HL-60 (cell line): ENCODE data around the gene PRELID2.

Experiments used
- DNase-seq, 2 experiments: peaks; one replicate each; pipeline ENCODE4 v3.0.0-alpha.2; 2010 to 2020; ENCODE audit warnings: low read depth in 1 of 2, low spot score in 1 of 2
- H3K27ac ChIP-seq: fragments of 250-450 bp; sonication (Bioruptor Pico); replicated peaks from 2 replicates; pipeline ENCODE4 v1.5.1; 2020; ENCODE audit warnings: mild to moderate bottlenecking, moderate library complexity
- H3K27me3 ChIP-seq: fragments of 250-450 bp; sonication (Bioruptor Pico); 2 replicates; pipeline ENCODE4 v1.5.1; 2021; ENCODE audit warnings: mild to moderate bottlenecking, moderate library complexity; ENCODE audit not compliant: insufficient read depth, poor library complexity, severe bottlenecking
- H3K4me3 ChIP-seq: replicated peaks from 2 replicates; pipeline ENCODE4 v1.5.1; 2011; ENCODE audit warnings: mild to moderate bottlenecking, control low read depth, low read length; ENCODE audit not compliant: insufficient read depth
- CTCF ChIP-seq: IDR thresholded peaks from one replicate; pipeline ENCODE4 v1.5.1; 2011; ENCODE audit warnings: low read length, control low read depth, inconsistent platforms; ENCODE audit not compliant: insufficient read depth
- GABPA ChIP-seq: IDR thresholded peaks from 2 replicates; pipeline ENCODE4 v1.6.1; 2012; ENCODE audit warnings: low read depth
- POLR2AphosphoS5 ChIP-seq: IDR thresholded peaks from 2 replicates; pipeline ENCODE4 v1.6.1; 2012; ENCODE audit warnings: low read depth
- REST ChIP-seq: IDR thresholded peaks from 2 replicates; pipeline ENCODE4 v1.6.1; 2012; ENCODE audit warnings: low read depth; ENCODE audit not compliant: insufficient replicate concordance
- SPI1 ChIP-seq: IDR thresholded peaks from 2 replicates; pipeline ENCODE4 v1.6.1; 2012; ENCODE audit warnings: low read depth, mild to moderate bottlenecking, borderline replicate concordance

Gene PRELID2

GRCh38 chr5:145780982-145781381, 54.2 kb downstream of the PRELID2 start:
- no peak overlapping the region for H3K4me3 ChIP-seq
- no peaks in the 10 kb centered on the region for H3K27me3 ChIP-seq
- TF ChIP-seq CTCF, result no peak
- TF ChIP-seq SPI1, result no peak
- TF ChIP-seq REST, result no peak
- no peak for TF ChIP-seq POLR2AphosphoS5
- no peak for TF ChIP-seq GABPA
- no peak for DNase-seq
- no peak overlapping the region for H3K27ac ChIP-seq

GRCh38 chr5:145778144-145778900, 56.8 kb downstream of the PRELID2 start:
- H3K27ac ChIP-seq, result no peak overlapping the region
- no peak overlapping the region for H3K4me3 ChIP-seq
- no peak for DNase-seq

GRCh38 chr5:145777445-145778063, 57.6 kb downstream of the PRELID2 start:
- TF ChIP-seq CTCF, result no peak
- no peak for TF ChIP-seq GABPA
- no peak for TF ChIP-seq POLR2AphosphoS5
- no peak for TF ChIP-seq REST
- TF ChIP-seq SPI1, result no peak
- DNase-seq, result no peak
- H3K4me3 ChIP-seq, result no peak overlapping the region
- no peaks in the 10 kb centered on the region for H3K27me3 ChIP-seq
- H3K27ac ChIP-seq, result no peak overlapping the region

More at GRCh38 chr5:145778144-145778900, 56.8 kb downstream of the PRELID2 start:
- H3K27me3 ChIP-seq, result no peaks in the 10 kb centered on the region
- TF ChIP-seq REST (no peak), SPI1 (no peak)
